Subcutaneous adipose tissue (tissue), 4 donors: ENCODE results near the gene KLHL8. TPM values are rescaled to one million over a fixed set of nuclear protein-coding genes. Genes with fewer than 3 reads are reported as not detected.

ENCODE experiments used
- total RNA-seq, 4 donors: library from RNA; depleted of rRNA; stranded (reverse); fragments of >200 nt; gene quantifications; one replicate each; pipeline ENCODE4 v1.1.0, GENCODE V29; 2016
- TF ChIP-seq, protein P1 (sequence below): fragments of 450-650 bp; IDR thresholded peaks from one replicate; pipeline ENCODE4 v1.5.1; 2016; ENCODE audit warnings: low read depth, mild to moderate bottlenecking, control low read depth, antibody characterized with exemption, moderate library complexity

Gene KLHL8
- total RNA-seq, 4 donors from 2014 or later: 16.2 to 20.1 (median 17.6) TPM

DNA sequence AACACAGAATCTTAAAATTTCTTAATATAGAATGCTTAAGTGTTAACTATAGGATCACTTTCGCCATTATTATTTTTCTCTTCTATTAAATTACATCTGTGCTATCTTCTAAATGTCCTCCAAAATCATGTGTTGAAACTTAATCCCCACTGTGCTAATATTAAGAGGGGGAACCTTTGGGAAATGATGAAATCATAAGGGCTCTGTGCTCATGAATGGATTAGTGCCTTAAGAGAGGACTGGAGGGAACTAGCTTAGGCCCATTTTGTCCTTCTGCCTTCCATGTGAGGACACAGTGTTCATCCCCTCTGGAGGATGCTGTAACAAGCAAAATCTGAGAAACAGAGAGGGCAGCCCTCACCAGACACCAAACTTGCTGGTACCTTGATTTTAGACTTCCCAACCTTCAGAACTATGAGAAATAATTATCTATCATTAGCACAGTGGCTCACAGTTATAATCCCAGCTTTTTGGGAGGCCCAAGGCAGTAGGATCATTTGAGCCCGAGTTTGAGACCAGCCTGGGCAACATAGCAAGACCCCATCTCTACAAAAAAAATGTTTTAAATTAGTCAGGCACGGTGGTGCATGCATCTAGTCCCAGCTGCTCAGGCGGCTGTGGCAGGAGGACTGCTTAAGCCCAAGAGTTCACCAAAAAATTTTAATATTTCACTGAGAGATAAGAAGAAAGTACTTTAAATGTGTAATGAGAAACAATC is 26.3 kb downstream of the KLHL8 start:
- TF ChIP-seq, protein P1, sequence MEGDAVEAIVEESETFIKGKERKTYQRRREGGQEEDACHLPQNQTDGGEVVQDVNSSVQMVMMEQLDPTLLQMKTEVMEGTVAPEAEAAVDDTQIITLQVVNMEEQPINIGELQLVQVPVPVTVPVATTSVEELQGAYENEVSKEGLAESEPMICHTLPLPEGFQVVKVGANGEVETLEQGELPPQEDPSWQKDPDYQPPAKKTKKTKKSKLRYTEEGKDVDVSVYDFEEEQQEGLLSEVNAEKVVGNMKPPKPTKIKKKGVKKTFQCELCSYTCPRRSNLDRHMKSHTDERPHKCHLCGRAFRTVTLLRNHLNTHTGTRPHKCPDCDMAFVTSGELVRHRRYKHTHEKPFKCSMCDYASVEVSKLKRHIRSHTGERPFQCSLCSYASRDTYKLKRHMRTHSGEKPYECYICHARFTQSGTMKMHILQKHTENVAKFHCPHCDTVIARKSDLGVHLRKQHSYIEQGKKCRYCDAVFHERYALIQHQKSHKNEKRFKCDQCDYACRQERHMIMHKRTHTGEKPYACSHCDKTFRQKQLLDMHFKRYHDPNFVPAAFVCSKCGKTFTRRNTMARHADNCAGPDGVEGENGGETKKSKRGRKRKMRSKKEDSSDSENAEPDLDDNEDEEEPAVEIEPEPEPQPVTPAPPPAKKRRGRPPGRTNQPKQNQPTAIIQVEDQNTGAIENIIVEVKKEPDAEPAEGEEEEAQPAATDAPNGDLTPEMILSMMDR: no peak

DNA sequence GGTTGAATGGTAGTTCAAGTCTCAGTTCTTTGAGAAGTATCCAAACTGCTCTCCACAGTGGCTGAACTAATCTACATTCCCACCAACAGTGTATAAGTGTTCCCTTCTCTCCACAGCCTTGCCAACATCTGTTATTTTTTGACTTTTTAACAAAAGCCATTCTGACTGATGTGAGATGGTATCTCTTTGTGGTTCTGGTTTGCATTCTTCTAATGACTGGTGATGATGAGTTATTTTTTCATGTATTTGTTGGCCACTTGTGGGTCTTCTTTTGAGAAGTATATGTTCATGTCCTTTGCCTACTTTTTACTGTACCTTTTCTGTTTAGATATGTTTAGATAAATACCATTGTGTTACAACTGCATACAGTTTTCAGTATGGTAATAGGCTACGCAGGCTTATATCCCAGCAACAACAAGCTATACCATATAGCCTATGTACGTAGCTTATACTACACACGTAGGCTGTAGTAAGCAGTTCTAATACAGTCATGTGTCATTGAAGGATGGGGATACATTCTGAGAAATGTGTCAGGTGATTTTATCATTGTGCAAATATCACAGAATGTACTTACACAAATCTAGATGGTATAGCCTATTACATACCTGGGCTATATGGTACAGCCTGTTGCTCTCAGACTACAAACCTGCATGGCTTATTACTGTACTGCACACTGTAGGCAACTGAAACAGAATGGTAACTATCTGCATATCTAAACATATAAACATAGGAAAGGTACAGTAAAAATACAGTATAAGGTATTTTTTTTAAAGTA is 28.1 kb downstream of the KLHL8 start:
- TF ChIP-seq, protein P1: no peak

DNA sequence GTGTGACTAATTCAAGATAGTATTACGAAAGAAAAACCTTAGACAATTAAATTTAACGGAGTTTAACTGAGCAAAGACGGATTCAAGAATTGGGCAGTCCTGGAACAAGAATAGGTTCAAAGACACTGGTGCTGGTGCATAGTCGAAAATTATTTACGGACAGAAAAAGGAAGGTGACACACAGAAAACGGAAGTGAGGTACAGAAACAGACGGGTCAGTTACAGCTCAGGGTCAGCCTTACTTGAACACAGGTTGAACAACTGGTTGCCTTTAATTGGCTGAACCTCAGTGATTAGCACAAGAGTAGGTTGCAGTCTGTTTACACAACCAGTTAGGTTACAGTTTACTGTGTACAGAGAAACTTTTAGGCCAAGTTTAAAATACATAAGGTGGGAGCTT is 31.5 kb downstream of the KLHL8 start:
- TF ChIP-seq, protein P1: no peak

DNA sequence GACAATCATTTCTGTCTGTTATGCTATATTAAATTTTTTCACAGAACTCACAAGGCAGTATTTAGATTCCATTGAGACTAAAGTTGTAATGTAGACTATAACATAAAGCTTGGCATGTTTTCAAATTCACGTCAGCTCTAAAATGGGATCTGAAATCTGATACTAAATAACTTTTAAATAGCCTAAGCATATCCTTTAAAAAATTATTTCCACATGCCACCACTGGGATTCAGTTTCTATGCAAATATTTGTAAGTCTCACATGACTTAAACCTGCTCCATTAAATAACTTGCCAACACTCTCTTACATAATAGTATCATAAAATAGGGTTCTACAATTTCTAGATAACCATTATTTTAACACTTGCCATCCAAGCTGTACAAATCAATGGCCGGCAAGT is 32.4 kb downstream of the KLHL8 start:
- TF ChIP-seq, protein P1: no peak

DNA sequence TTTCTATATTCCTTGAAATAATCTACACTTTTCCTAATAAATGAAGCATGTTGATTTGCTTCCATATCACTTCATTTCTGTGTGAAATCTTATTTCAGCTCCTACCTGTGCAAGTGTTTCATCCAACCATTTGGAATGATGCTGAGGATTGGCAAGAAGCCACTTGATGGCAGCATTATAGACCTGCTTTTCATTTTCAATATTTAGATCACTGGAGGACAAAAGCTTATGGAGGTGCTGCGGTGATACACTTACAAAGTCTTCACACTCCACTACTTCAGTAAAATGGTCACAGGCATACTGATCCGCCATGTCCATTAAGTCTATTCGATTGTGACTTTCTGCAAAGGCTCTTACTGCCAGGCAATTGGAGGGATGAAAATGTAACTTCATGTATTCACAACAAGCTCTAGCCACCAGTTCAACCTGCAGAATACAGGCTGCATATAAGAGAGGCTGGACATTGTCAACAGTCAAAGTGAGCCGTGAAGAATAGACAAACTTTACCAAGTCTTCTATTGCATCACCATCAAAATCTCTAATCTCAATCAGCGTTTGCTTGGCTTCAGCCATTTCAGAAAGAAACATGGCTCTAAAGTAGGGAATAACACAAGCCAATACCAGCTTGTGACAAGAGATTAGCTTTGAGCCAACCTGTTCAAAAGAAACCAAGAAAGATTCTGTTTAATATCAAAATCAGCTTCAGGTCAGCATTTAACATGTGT is 35.1 kb downstream of the KLHL8 start:
- TF ChIP-seq, protein P1: no peak

DNA sequence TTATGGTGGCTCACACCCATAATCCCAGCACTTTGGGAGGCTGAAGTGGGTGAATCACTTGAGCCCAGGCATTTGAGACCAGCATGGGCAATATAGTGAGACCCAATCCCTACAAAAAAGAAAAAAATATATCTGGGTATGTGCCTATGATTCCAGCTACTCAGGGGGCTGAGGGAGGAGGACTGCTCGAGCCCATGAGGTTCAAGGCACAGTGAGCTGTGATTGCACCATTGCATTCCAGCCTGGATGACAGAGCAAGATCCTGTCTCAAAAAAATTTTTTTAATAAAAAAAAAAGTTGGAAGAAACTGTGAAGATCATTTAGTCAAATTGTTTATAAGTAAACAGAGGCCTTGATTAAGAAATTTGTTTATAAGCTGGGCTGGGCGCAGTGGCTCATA is 39.7 kb downstream of the KLHL8 start:
- TF ChIP-seq, protein P1: no peak

DNA sequence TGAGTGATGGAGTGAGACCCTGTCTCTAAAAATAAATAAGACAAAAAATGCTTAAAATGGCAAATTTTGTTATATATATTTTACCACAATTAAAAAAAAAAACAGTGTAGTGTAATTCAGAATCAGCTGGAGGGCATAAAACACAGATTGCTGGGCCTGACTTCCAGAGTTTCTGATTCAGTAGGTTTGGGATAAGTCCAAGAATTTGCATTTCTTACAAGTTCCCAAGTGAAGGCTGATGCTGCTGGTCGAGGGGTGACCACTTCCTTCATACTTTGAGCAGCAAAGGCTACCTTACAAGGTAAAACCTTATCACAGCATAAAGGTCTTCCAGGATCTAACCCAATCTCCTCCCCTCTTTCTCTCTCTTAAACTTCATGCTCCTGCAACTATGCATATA is 40.7 kb downstream of the KLHL8 start:
- TF ChIP-seq, protein P1: no peak
